HCEC 1CT (cell line): ENCODE measurements around the gene ARHGEF10L.

ENCODE experiments used
- DNase-seq: peaks from one replicate; pipeline ENCODE4 v3.0.0-alpha.2; 2017

ARHGEF10L gene

GRCh38 chr1:17521946-17522612 lies 17.4 kb upstream of the ARHGEF10L start:
- DNase-seq = no peak

- no peak for DNase-seq
Observed at GRCh38 chr1:17523321-17524041, 16.0 kb upstream of the ARHGEF10L start.

- DNase-seq = no peak
Observed at GRCh38 chr1:17524645-17525044, 14.9 kb upstream of the ARHGEF10L start.

GRCh38 chr1:17525996-17526686 lies 13.4 kb upstream of the ARHGEF10L start:
- no peak for DNase-seq

- no peak for DNase-seq
Observed at GRCh38 chr1:17527036-17527914, 12.2 kb upstream of the ARHGEF10L start.

GRCh38 chr1:17529381-17529780 lies 10.1 kb upstream of the ARHGEF10L start:
- DNase-seq = no peak

GRCh38 chr1:17531343-17531681 lies 8.2 kb upstream of the ARHGEF10L start:
- no peak for DNase-seq

- DNase-seq = no peak
Observed at GRCh38 chr1:17531682-17532487, 7.6 kb upstream of the ARHGEF10L start.

- DNase-seq = no peak
Observed at GRCh38 chr1:17533201-17533600, 6.3 kb upstream of the ARHGEF10L start.

GRCh38 chr1:17535300-17535936 lies 4.1 kb upstream of the ARHGEF10L start:
- DNase-seq = no peak

GRCh38 chr1:17538010-17538409 lies 1.5 kb upstream of the ARHGEF10L start:
- no peak for DNase-seq

GRCh38 chr1:17538428-17539117 lies 925 bp upstream of the ARHGEF10L start:
- DNase-seq = no peak

GRCh38 chr1:17539118-17539476 lies 401 bp upstream of the ARHGEF10L start:
- DNase-seq = no peak

GRCh38 chr1:17540255-17541001 lies 930 bp downstream of the ARHGEF10L start:
- no peak for DNase-seq

GRCh38 chr1:17542645-17543044 lies 3.1 kb downstream of the ARHGEF10L start:
- DNase-seq = no peak

- DNase-seq = peak; percentile 15
Observed at GRCh38 chr1:17544776-17545350, 5.4 kb downstream of the ARHGEF10L start.

GRCh38 chr1:17545356-17545755 lies 5.9 kb downstream of the ARHGEF10L start:
- DNase-seq = peak; percentile 70

- DNase-seq = no peak
Observed at GRCh38 chr1:17546946-17547670, 7.6 kb downstream of the ARHGEF10L start.

GRCh38 chr1:17549384-17549783 lies 9.9 kb downstream of the ARHGEF10L start:
- no peak for DNase-seq
